Nephron progenitor cell (in vitro differentiated cells): Measurements from ENCODE around the gene PTS.

Experiments
- DNase-seq: peaks from one replicate; pipeline ENCODE4 v3.0.0; 2021
- H3K27ac Mint-ChIP-seq: 2 replicates; pipeline ENCODE4 v1.8.0; 2021; ENCODE audit warnings: mild to moderate bottlenecking, moderate library complexity, mixed read lengths
- H3K27me3 Mint-ChIP-seq: 2 replicates; pipeline ENCODE4 v1.8.0; 2021; ENCODE audit warnings: mild to moderate bottlenecking, low read depth, mixed read lengths; ENCODE audit not compliant: poor library complexity
- H3K36me3 Mint-ChIP-seq: 2 replicates; pipeline ENCODE4 v1.8.0; 2021; ENCODE audit warnings: low read depth, mixed read lengths
- H3K4me1 Mint-ChIP-seq: 2 replicates; pipeline ENCODE4 v1.8.0; 2021; ENCODE audit warnings: mixed read lengths
- H3K4me3 Mint-ChIP-seq: 2 replicates; pipeline ENCODE4 v1.8.0; 2021; ENCODE audit warnings: mild to moderate bottlenecking, moderate library complexity, mixed read lengths
- H3K9me3 Mint-ChIP-seq: 2 replicates; pipeline ENCODE4 v1.8.0; 2021; ENCODE audit warnings: mild to moderate bottlenecking, moderate library complexity, mixed read lengths
- TF ChIP-seq, protein P1 (sequence below): fragments of 200-600 bp; sonication (generic); IDR thresholded peaks from 2 replicates; pipeline ENCODE4 v1.5.0; 2021; ENCODE audit warnings: antibody characterized with exemption

The PTS gene

GRCh38 chr11:112241486-112241885 is 15.3 kb downstream of the PTS start:
- TF ChIP-seq, protein P1, sequence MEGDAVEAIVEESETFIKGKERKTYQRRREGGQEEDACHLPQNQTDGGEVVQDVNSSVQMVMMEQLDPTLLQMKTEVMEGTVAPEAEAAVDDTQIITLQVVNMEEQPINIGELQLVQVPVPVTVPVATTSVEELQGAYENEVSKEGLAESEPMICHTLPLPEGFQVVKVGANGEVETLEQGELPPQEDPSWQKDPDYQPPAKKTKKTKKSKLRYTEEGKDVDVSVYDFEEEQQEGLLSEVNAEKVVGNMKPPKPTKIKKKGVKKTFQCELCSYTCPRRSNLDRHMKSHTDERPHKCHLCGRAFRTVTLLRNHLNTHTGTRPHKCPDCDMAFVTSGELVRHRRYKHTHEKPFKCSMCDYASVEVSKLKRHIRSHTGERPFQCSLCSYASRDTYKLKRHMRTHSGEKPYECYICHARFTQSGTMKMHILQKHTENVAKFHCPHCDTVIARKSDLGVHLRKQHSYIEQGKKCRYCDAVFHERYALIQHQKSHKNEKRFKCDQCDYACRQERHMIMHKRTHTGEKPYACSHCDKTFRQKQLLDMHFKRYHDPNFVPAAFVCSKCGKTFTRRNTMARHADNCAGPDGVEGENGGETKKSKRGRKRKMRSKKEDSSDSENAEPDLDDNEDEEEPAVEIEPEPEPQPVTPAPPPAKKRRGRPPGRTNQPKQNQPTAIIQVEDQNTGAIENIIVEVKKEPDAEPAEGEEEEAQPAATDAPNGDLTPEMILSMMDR: no peak
- H3K27me3 Mint-ChIP-seq: peaks cover 4% of the 10 kb centered on the region
- no peak overlapping the region for H3K4me3 Mint-ChIP-seq
- H3K36me3 Mint-ChIP-seq: peaks cover 83% of the 10 kb centered on the region
- peaks cover 39% of the 10 kb centered on the region for H3K9me3 Mint-ChIP-seq
- no peaks in the 10 kb centered on the region for H3K4me1 Mint-ChIP-seq
- H3K27ac Mint-ChIP-seq: no peak overlapping the region
- DNase-seq: no peak

- Mint-ChIP-seq H3K27ac (no peak overlapping the region), H3K9me3 (peaks cover 37% of the 10 kb centered on the region), H3K27me3 (peaks cover 4% of the 10 kb centered on the region), H3K36me3 (peaks cover 31% of the 10 kb centered on the region), H3K4me3 (no peak overlapping the region), H3K4me1 (peaks cover 15% of the 10 kb centered on the region)
- DNase-seq: no peak
- TF ChIP-seq, protein P1: no peak
Measured at GRCh38 chr11:112247201-112247600, 21.0 kb downstream of the PTS start.

DNA sequence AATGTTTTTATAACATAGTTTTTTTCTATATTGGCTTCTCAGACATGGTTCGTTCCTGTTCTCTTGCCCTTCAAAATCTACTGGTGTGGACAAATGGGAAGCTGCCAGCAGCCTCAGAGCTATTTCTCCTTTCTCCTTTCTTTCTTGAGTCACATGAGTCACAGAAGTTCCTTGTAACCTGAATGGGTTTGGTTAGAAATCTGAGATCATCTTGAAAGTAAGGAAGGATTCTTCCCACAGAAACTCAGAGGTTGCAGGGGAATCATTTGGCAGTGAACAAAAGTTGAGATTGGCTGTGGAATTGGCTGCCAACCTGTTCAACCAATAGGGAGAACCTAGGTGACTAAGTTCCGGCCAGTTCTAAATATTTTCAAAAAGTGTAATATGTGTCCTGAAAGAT is 22.0 kb downstream of the PTS start:
- TF ChIP-seq, protein P1: no peak
- no peak for DNase-seq
- Mint-ChIP-seq H3K9me3 (peaks cover 29% of the 10 kb centered on the region), H3K27me3 (peaks cover 4% of the 10 kb centered on the region), H3K27ac (no peak overlapping the region), H3K4me1 (peaks cover 15% of the 10 kb centered on the region), H3K36me3 (peaks cover 21% of the 10 kb centered on the region), H3K4me3 (no peak overlapping the region)

DNA sequence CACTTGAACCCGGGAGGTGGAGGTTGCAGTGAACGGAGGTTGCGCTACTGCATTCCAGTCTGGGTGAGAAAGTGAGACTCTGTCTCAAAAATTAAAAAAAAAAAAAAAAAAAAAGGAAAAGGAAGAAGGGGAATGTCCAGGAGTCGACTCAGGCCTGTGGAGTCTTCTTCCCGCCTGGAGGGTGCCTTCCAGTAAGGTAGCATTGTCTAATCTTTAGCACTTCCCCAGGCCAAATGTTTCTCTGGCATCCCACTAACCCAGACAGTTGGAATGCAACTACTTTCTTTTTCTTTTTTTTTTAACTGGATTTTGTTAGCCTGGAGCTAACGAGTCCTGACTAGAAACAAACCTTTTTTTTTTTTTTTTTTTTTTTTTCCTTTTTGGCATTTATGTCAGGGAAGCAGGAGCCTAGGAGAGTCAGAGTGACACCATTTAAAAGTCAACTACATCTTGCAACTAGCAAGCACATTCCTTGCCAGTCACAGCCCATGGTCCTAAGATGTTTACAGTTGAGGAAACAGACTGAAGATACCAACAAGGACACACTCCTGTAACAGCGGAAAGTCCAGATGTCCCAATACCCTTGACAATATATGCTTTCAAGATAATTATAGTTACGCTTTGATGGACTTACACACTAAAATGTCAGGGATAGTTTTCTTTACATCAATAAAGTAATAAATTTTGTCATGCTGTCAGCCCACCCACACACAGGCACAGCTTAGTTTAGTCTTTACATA is 23.8 kb downstream of the PTS start:
- Mint-ChIP-seq H3K27ac (no peak overlapping the region), H3K9me3 (peaks cover 12% of the 10 kb centered on the region), H3K4me1 (peaks cover 15% of the 10 kb centered on the region), H3K27me3 (peaks cover 4% of the 10 kb centered on the region), H3K4me3 (no peak overlapping the region), H3K36me3 (peaks cover 6% of the 10 kb centered on the region)
- TF ChIP-seq, protein P1: no peak
- no peak for DNase-seq

- DNase-seq: no peak
- no peaks in the 10 kb centered on the region for H3K9me3 Mint-ChIP-seq
- H3K27me3 Mint-ChIP-seq: no peaks in the 10 kb centered on the region
- no peak overlapping the region for H3K27ac Mint-ChIP-seq
- H3K36me3 Mint-ChIP-seq: no peaks in the 10 kb centered on the region
- H3K4me3 Mint-ChIP-seq: no peak overlapping the region
- TF ChIP-seq, protein P1: no peak
- peaks cover 11% of the 10 kb centered on the region for H3K4me1 Mint-ChIP-seq
Measured at GRCh38 chr11:112253605-112254242, 27.5 kb downstream of the PTS start.
